Caki2 (cell line): ENCODE results near the gene VPS8. TPM values are rescaled to one million over a fixed set of nuclear protein-coding genes. Genes with fewer than 3 reads are reported as not detected.

ENCODE experiments used
- DNase-seq: peaks from one replicate; pipeline ENCODE4 v3.0.0-alpha.2; 2015; ENCODE audit warnings: low read depth
- in situ Hi-C: cut with HindIII; loops from 2 replicates; pipeline ENCODE4 v1.10.0; 2016; ENCODE audit warnings: low sequenced_read_pairs, low pct_unique_long_range_greater_than_20kb, mixed read lengths
- total RNA-seq: library from RNA; depleted of rRNA; stranded (reverse); fragments of >200 nt; shearing (Covaris generic); gene quantifications from 2 replicates; pipeline ENCODE4 v1.2.3, GENCODE V29; 2014; ENCODE audit warnings: low replicate concordance; rRNA removed

VPS8 gene
- total RNA-seq, 1 experiment from 2014 or later = 62.8 TPM

GRCh38 chr3:185082829-185083228, 270.9 kb downstream of the VPS8 start:
- in situ Hi-C loops = no loop called here
- no peak for DNase-seq

GRCh38 chr3:185084402-185084801, 272.4 kb downstream of the VPS8 start:
- in situ Hi-C loops = no loop called here

GRCh38 chr3:185084901-185085300, 272.9 kb downstream of the VPS8 start:
- in situ Hi-C loops = no loop called here
- DNase-seq = no peak

More at GRCh38 chr3:185084402-185084801, 272.4 kb downstream of the VPS8 start:
- DNase-seq = no peak

- in situ Hi-C loops = no loop called here
- no peak for DNase-seq
These were observed 275.5 kb downstream of the VPS8 start for GRCh38 chr3:185087419-185087818.

- DNase-seq = no peak
- in situ Hi-C loops = no loop called here
These were observed 277.4 kb downstream of the VPS8 start for GRCh38 chr3:185089343-185089742.

- DNase-seq = no peak
- in situ Hi-C loops = no loop called here
These were observed 277.8 kb downstream of the VPS8 start for GRCh38 chr3:185089751-185090150.

GRCh38 chr3:185090811-185091210, 278.8 kb downstream of the VPS8 start:
- in situ Hi-C loops = no loop called here
- DNase-seq = no peak

- in situ Hi-C loops = no loop called here
- DNase-seq = no peak
These were observed 281.1 kb downstream of the VPS8 start for GRCh38 chr3:185093116-185093515.

GRCh38 chr3:185094697-185095096, 282.7 kb downstream of the VPS8 start:
- no peak for DNase-seq
- in situ Hi-C loops = no loop called here

Other genes with a start within 250 kb of the VPS8 start
- gene MAGEF1, start 100.1 kb upstream of the VPS8 start, total RNA-seq = 25.2 and 36.9 TPM in 2 replicates